H9 (cell line): ENCODE measurements around the gene TMSB15A. TPM values are rescaled to one million over a fixed set of nuclear protein-coding genes. Genes with fewer than 3 reads are reported as not detected.
A peak's percentile ranks its signal among the peaks of the same experiment; 100 is the strongest.

ENCODE experiments used
- DNase-seq: peaks from one replicate; pipeline ENCODE4 v3.0.0-alpha.2; 2017
- H2AFZ ChIP-seq: one replicate; pipeline ENCODE4 v1.6.1; 2013; ENCODE audit warnings: mild to moderate bottlenecking, low read length, control low read depth, moderate library complexity
- H2AK5ac ChIP-seq: 2 replicates; pipeline ENCODE4 v1.6.1; 2013; ENCODE audit warnings: low read length, control low read depth, mixed read lengths; ENCODE audit not compliant: insufficient read length
- H2BK120ac ChIP-seq: one replicate; pipeline ENCODE4 v1.6.1; 2013; ENCODE audit warnings: low read depth, mild to moderate bottlenecking, low read length, control low read depth, inconsistent platforms; ENCODE audit not compliant: poor library complexity, severe bottlenecking
- H2BK12ac ChIP-seq: 2 replicates; pipeline ENCODE4 v1.6.1; 2013; ENCODE audit warnings: low read length, control low read depth, mixed read lengths, low read depth; ENCODE audit not compliant: insufficient read length
- H2BK15ac ChIP-seq: 2 replicates; pipeline ENCODE4 v1.6.1; 2013; ENCODE audit warnings: low read depth, low read length, control low read depth
- H2BK20ac ChIP-seq: one replicate; pipeline ENCODE4 v1.6.1; 2013; ENCODE audit warnings: low read depth, mild to moderate bottlenecking, low read length, control low read depth, inconsistent platforms; ENCODE audit not compliant: poor library complexity, severe bottlenecking
- H2BK5ac ChIP-seq: 2 replicates; pipeline ENCODE4 v1.6.1; 2013; ENCODE audit warnings: low read length, control low read depth, mixed read lengths; ENCODE audit not compliant: insufficient read length
- H3K14ac ChIP-seq: 2 replicates; pipeline ENCODE4 v1.6.1; 2013; ENCODE audit warnings: low read length, control low read depth; ENCODE audit not compliant: insufficient read depth
- H3K18ac ChIP-seq: 2 replicates; pipeline ENCODE4 v1.6.1; 2013; ENCODE audit warnings: low read depth, mild to moderate bottlenecking, mixed read lengths, low read length, control low read depth; ENCODE audit not compliant: insufficient read length
- H3K23ac ChIP-seq: 2 replicates; pipeline ENCODE4 v1.6.1; 2013; ENCODE audit warnings: low read length, control low read depth, mixed read lengths, low read depth; ENCODE audit not compliant: insufficient read length
- H3K23me2 ChIP-seq: 2 replicates; pipeline ENCODE4 v1.6.1; 2013; ENCODE audit warnings: low read depth, mild to moderate bottlenecking, mixed read lengths, low read length, control low read depth; ENCODE audit not compliant: insufficient read length, poor library complexity, severe bottlenecking
- H3K27ac ChIP-seq: 2 replicates; pipeline ENCODE4 v1.5.1; 2013; ENCODE audit warnings: low read length, control low read depth, mixed read lengths, low read depth; ENCODE audit not compliant: insufficient read length
- H3K27me3 ChIP-seq: 2 replicates; pipeline ENCODE4 v1.6.1; 2013; ENCODE audit warnings: low read length, control low read depth, inconsistent platforms; ENCODE audit not compliant: insufficient read depth
- H3K4ac ChIP-seq: 2 replicates; pipeline ENCODE4 v1.6.1; 2013; ENCODE audit warnings: low read depth, mild to moderate bottlenecking, control low read depth, inconsistent platforms, low read length, moderate library complexity
- H3K4me1 ChIP-seq: 2 replicates; pipeline ENCODE4 v1.6.1; 2013; ENCODE audit warnings: low read length, control low read depth, inconsistent platforms; ENCODE audit not compliant: insufficient read depth
- H3K4me2 ChIP-seq: 2 replicates; pipeline ENCODE4 v1.6.1; 2013; ENCODE audit warnings: low read length, control low read depth, mixed read lengths; ENCODE audit not compliant: insufficient read length, insufficient read depth
- H3K56ac ChIP-seq: 2 replicates; pipeline ENCODE4 v1.6.1; 2013; ENCODE audit warnings: low read depth, mild to moderate bottlenecking, mixed read lengths, low read length, control low read depth; ENCODE audit not compliant: insufficient read length
- H3K79me1 ChIP-seq: 2 replicates; pipeline ENCODE4 v1.6.1; 2013; ENCODE audit warnings: low read depth, mild to moderate bottlenecking, moderate library complexity, low read length, control low read depth, inconsistent platforms; ENCODE audit not compliant: insufficient read depth, poor library complexity, severe bottlenecking
- H3K79me2 ChIP-seq: 2 replicates; pipeline ENCODE4 v1.6.1; 2013; ENCODE audit warnings: low read length, control low read depth, inconsistent platforms; ENCODE audit not compliant: insufficient read depth
- H3K9ac ChIP-seq: 2 replicates; pipeline ENCODE4 v1.6.1; 2013; ENCODE audit warnings: low read length, control low read depth, mixed read lengths; ENCODE audit not compliant: insufficient read length; ENCODE audit errors: extremely low read depth
- H3K9me3 ChIP-seq: one replicate; pipeline ENCODE4 v1.6.1; 2013; ENCODE audit warnings: low read depth, low read length, inconsistent platforms; ENCODE audit not compliant: control insufficient read depth
- H3T11ph ChIP-seq: one replicate; pipeline ENCODE4 v1.6.1; 2013; ENCODE audit warnings: mild to moderate bottlenecking, low read length, control low read depth, inconsistent platforms
- H4K20me1 ChIP-seq: one replicate; pipeline ENCODE4 v1.6.1; 2013; ENCODE audit not compliant: control insufficient read depth, insufficient read length, insufficient read depth
- H4K5ac ChIP-seq: 2 replicates; pipeline ENCODE4 v1.6.1; 2013; ENCODE audit warnings: low read depth, mild to moderate bottlenecking, mixed read lengths, low read length, control low read depth; ENCODE audit not compliant: insufficient read length
- H4K8ac ChIP-seq: replicated peaks from 2 replicates; pipeline ENCODE4 v1.6.1; 2013; ENCODE audit warnings: low read length, control low read depth, mixed read lengths, low read depth; ENCODE audit not compliant: insufficient read length
- H4K91ac ChIP-seq: 2 replicates; pipeline ENCODE4 v1.6.1; 2013; ENCODE audit warnings: low read depth, mild to moderate bottlenecking, moderate library complexity, mixed read lengths, low read length, control low read depth; ENCODE audit not compliant: insufficient read length
- H3K27ac Mint-ChIP-seq, 3 experiments: 2 replicates in 2 of 3; 3 replicates in 1 of 3; pipeline ENCODE4 v1.8.0; 2020 to 2021; ENCODE audit warnings: mixed read lengths in 3 of 3, mild to moderate bottlenecking in 1 of 3, moderate library complexity in 1 of 3
- H3K27me3 Mint-ChIP-seq: 2 replicates; pipeline ENCODE4 v1.8.0; 2021; ENCODE audit warnings: low read depth, mild to moderate bottlenecking, moderate library complexity, mixed read lengths
- H3K36me3 Mint-ChIP-seq, 3 experiments: 2 replicates in 2 of 3; 3 replicates in 1 of 3; pipeline ENCODE4 v1.8.0; 2020 to 2021; ENCODE audit warnings: low read depth in 3 of 3, mixed read lengths in 3 of 3; ENCODE audit not compliant: insufficient read depth in 1 of 3
- H3K4me1 Mint-ChIP-seq, 2 experiments: 2 replicates each; pipeline ENCODE4 v1.8.0; 2020; ENCODE audit warnings: mixed read lengths in 2 of 2
- H3K4me3 Mint-ChIP-seq, 2 experiments: 2 replicates in 1 of 2; 3 replicates in 1 of 2; pipeline ENCODE4 v1.8.0; 2020 to 2021; ENCODE audit warnings: mild to moderate bottlenecking in 2 of 2, mixed read lengths in 2 of 2, moderate library complexity in 1 of 2
- H3K9me3 Mint-ChIP-seq, 2 experiments: 2 replicates in 1 of 2; 3 replicates in 1 of 2; pipeline ENCODE4 v1.8.0; 2020; ENCODE audit warnings: mild to moderate bottlenecking in 2 of 2, mixed read lengths in 2 of 2, moderate library complexity in 1 of 2
- CTCF ChIP-seq: fragments of 200-600 bp; sonication (generic); conservative IDR thresholded peaks from 3 replicates; pipeline ENCODE4 v1.8.0; 2021; ENCODE audit warnings: antibody characterized with exemption, mild to moderate bottlenecking
- WGBS: extraction: QIAGEN DNeasy Blood & Tissue Kit; methylation state at CpG from one replicate; pipeline ENCODE4 v1.1.7; 2013; ENCODE audit warnings: missing lambda C conversion rate, low lambda C conversion rate, mixed read lengths; ENCODE audit not compliant: insufficient read length; ENCODE audit errors: extremely low coverage; 5-methylcytosine and 5-hydroxymethylcytosine counted together
- total RNA-seq: library from RNA; stranded (reverse); gene quantifications from 2 replicates; pipeline ENCODE4 v1.2.1, GENCODE V29; 2021

The TMSB15A gene
- total RNA-seq, 1 experiment from 2014 or later = 69.2 TPM

GRCh38 chrX:102517326-102517725 lies 787 bp upstream of the TMSB15A start:
- H4K5ac ChIP-seq = no peak overlapping the region
- H2BK12ac ChIP-seq = no peak overlapping the region
- H2BK120ac ChIP-seq = no peak overlapping the region
- H3K79me2 ChIP-seq = no peaks in the 10 kb centered on the region
- no peak overlapping the region for H3K4me2 ChIP-seq
- H3K27me3 ChIP-seq = no peaks in the 10 kb centered on the region
- H3K79me1 ChIP-seq = no peaks in the 10 kb centered on the region
- Mint-ChIP-seq H3K27ac (no peak overlapping the region), H3K9me3 (peaks cover 46 to 49% of the 10 kb centered on the region in 2 experiments), H3K27me3 (peaks cover 16% of the 10 kb centered on the region), H3K4me3 (peak overlapping the region in 1 of 2 experiments; percentile 58; a peak in 1 of 5 replicates), H3K4me1 (peaks cover 5 to 11% of the 10 kb centered on the region in 2 experiments; a peak in 3 of 4 replicates), H3K36me3 (peaks cover 20 to 26% (median 23%) of the 10 kb centered on the region in 3 experiments)
- peak; percentile 40; the same call in 2 of the 3 replicates for TF ChIP-seq CTCF
- no peak overlapping the region for H3K18ac ChIP-seq
- no peak overlapping the region for H3K9ac ChIP-seq
- H3K23me2 ChIP-seq = peaks cover 3% of the 10 kb centered on the region
- no peak overlapping the region for H4K91ac ChIP-seq
- H3K14ac ChIP-seq = no peak overlapping the region
- no peaks in the 10 kb centered on the region for H4K20me1 ChIP-seq
- peaks cover 19% of the 10 kb centered on the region for H3K9me3 ChIP-seq
- no peak overlapping the region for H3T11ph ChIP-seq
- no CpG with 5 or more reads among the region's 7 CpGs for WGBS
- H2BK5ac ChIP-seq = no peak overlapping the region
- DNase-seq = no peak
- no peak overlapping the region for H3K27ac ChIP-seq
- no peak overlapping the region for H3K23ac ChIP-seq
- no peak overlapping the region for H2BK20ac ChIP-seq
- no peaks in the 10 kb centered on the region for H3K4me1 ChIP-seq
- H4K8ac ChIP-seq = no peak overlapping the region
- no peak overlapping the region for H2AFZ ChIP-seq
- H2BK15ac ChIP-seq = no peak overlapping the region
- no peak overlapping the region for H2AK5ac ChIP-seq
- H3K56ac ChIP-seq = no peak overlapping the region
- no peak overlapping the region for H3K4ac ChIP-seq
